ENCODE data around the gene TMEM14A. TPM values are rescaled to one million over a fixed set of nuclear protein-coding genes. Genes with fewer than 3 reads are reported as not detected.
"Not testable (repeated sequence)": the region's sequence is repeated elsewhere in the genome, so short reads cannot be mapped to it uniquely, and the experiment has no call there.

TMEM14A gene
- total and polyA plus RNA-seq, 8 donors = 20.6 to 44.5 (median 41.0) TPM

GRCh38 chr6:52696418-52696817 is 25.5 kb downstream of the TMEM14A start:
- peaks cover 0 to 10% of the 10 kb centered on the region in 2 donors for H3K27me3 ChIP-seq
- no peaks in the 10 kb centered on the region for H3K9me3 ChIP-seq
- intact Hi-C loops (cut with DNase I) = no loop called here
- H3K4me1 ChIP-seq = no peaks in the 10 kb centered on the region
- no peak for ATAC-seq
- no peak for DNase-seq
- TF ChIP-seq, protein P1, sequence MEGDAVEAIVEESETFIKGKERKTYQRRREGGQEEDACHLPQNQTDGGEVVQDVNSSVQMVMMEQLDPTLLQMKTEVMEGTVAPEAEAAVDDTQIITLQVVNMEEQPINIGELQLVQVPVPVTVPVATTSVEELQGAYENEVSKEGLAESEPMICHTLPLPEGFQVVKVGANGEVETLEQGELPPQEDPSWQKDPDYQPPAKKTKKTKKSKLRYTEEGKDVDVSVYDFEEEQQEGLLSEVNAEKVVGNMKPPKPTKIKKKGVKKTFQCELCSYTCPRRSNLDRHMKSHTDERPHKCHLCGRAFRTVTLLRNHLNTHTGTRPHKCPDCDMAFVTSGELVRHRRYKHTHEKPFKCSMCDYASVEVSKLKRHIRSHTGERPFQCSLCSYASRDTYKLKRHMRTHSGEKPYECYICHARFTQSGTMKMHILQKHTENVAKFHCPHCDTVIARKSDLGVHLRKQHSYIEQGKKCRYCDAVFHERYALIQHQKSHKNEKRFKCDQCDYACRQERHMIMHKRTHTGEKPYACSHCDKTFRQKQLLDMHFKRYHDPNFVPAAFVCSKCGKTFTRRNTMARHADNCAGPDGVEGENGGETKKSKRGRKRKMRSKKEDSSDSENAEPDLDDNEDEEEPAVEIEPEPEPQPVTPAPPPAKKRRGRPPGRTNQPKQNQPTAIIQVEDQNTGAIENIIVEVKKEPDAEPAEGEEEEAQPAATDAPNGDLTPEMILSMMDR (IDR thresholded peaks at IDR 0.05) = no peak
- H3K27ac ChIP-seq = no peak overlapping the region
- no peak overlapping the region for H3K4me3 ChIP-seq
- no peaks in the 10 kb centered on the region for H3K36me3 ChIP-seq

GRCh38 chr6:52697903-52698302 is 27.0 kb downstream of the TMEM14A start:
- TF ChIP-seq, protein P1 (IDR thresholded peaks at IDR 0.05) = no peak

GRCh38 chr6:52704060-52704459 is 33.1 kb downstream of the TMEM14A start:
- no peaks in the 10 kb centered on the region for H3K4me1 ChIP-seq
- TF ChIP-seq, protein P1 (IDR thresholded peaks at IDR 0.05) = no peak
- DNase-seq = no peak
- H3K27ac ChIP-seq = no peak overlapping the region
- intact Hi-C loops (cut with DNase I) = no loop called here
- H3K9me3 ChIP-seq = peaks cover 0 to 10% of the 10 kb centered on the region in 2 donors
- H3K27me3 ChIP-seq = peaks cover 0 to 16% of the 10 kb centered on the region in 2 donors
- no peaks in the 10 kb centered on the region for H3K36me3 ChIP-seq
- ATAC-seq = no peak
- H3K4me3 ChIP-seq = no peak overlapping the region

More at GRCh38 chr6:52697903-52698302, 27.0 kb downstream of the TMEM14A start:
- intact Hi-C loops (cut with DNase I) = no loop called here
- H3K9me3 ChIP-seq = no peaks in the 10 kb centered on the region
- no peaks in the 10 kb centered on the region for H3K4me1 ChIP-seq
- peaks cover 0 to 16% of the 10 kb centered on the region in 2 donors for H3K27me3 ChIP-seq
- H3K36me3 ChIP-seq = no peaks in the 10 kb centered on the region
- no peak overlapping the region for H3K4me3 ChIP-seq
- ATAC-seq (no peak), DNase-seq (no peak)
- H3K27ac ChIP-seq = no peak overlapping the region

DNA sequence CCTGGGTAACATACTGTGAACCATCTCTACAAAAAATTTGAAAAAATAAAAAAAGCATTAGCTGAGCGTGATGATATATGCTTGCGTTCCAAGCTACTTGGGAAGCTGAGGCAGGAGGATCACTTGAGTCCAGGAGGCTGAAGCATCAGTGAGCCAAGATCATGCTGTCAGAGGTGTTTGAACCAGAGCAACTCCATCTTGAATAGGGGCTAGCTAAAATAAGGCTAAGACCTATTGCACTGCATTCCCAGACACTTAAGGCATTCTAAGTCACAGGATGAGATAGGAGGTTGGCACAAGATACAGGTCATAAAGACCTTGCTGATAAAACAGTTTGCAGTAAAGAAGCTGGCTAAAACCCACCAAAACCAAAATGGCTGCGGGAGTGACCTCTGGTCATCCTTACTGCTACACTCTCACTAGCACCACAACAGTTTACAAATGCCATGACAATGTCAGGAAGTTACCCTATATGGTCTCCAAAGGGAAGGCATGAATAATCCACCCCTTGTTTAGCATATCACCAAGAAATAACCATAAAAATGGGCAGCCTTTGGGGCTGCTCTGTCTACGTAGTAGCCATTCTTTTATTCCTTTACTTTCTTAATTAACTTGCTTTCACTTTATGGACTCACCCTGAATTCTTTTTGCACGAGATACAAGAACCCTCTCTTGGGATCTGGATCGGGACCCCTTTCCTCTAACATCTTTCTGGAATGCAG is 34.0 kb downstream of the TMEM14A start:
- peaks cover 0 to 14% of the 10 kb centered on the region in 2 donors for H3K27me3 ChIP-seq
- ATAC-seq; H3K4me3 ChIP-seq; DNase-seq; intact Hi-C loops (cut with DNase I); H3K4me1 ChIP-seq; H3K9me3 ChIP-seq; H3K36me3 ChIP-seq; H3K27ac ChIP-seq: not testable (repeated sequence)

- intact Hi-C loops (cut with DNase I) = no loop called here
- no peak for ATAC-seq
- peaks cover 0 to 6% of the 10 kb centered on the region in 2 donors for H3K27me3 ChIP-seq
- H3K9me3 ChIP-seq = peaks cover 0 to 10% of the 10 kb centered on the region in 2 donors
- DNase-seq = no peak
- no peak overlapping the region for H3K27ac ChIP-seq
- H3K4me1 ChIP-seq = no peaks in the 10 kb centered on the region
- no peaks in the 10 kb centered on the region for H3K36me3 ChIP-seq
- TF ChIP-seq, protein P1 (IDR thresholded peaks at IDR 0.05) = no peak
- H3K4me3 ChIP-seq = no peak overlapping the region
Observed at GRCh38 chr6:52706001-52706400, 35.1 kb downstream of the TMEM14A start.

Measured in left lung (tissue), 10 donors.